T-helper 17 cell (primary cell): ENCODE results near the gene FAM163A. TPM values are rescaled to one million over a fixed set of nuclear protein-coding genes. Genes with fewer than 3 reads are reported as not detected.

Experiments
- ATAC-seq: fragments of 150-1000 bp; cut with Tn5 transposase; 2 replicates; pipeline ENCODE4 v1.10.0; 2021; ENCODE audit warnings: mild to moderate bottlenecking, moderate library complexity
- DNase-seq, 3 donors: peaks; one replicate each; pipeline versions ENCODE4 v3.0.0 to v3.0.0-alpha.2; 2020 to 2021
- H3K9me3 ChIP-seq: one replicate; pipeline ENCODE4 v1.7.0; 2013; ENCODE audit warnings: low read length, mild to moderate bottlenecking; ENCODE audit not compliant: control insufficient read depth, poor library complexity, severe bottlenecking
- H3K27ac Mint-ChIP-seq: one replicate; pipeline ENCODE4 v1.8.0; 2022; ENCODE audit warnings: mild to moderate bottlenecking, moderate library complexity, mixed read lengths
- H3K27me3 Mint-ChIP-seq: one replicate; pipeline ENCODE4 v1.8.0; 2022; ENCODE audit warnings: mixed read lengths
- H3K36me3 Mint-ChIP-seq: one replicate; pipeline ENCODE4 v1.8.0; 2022; ENCODE audit warnings: low read depth, mixed read lengths
- H3K4me1 Mint-ChIP-seq: one replicate; pipeline ENCODE4 v1.8.0; 2022; ENCODE audit warnings: mild to moderate bottlenecking, mixed read lengths
- H3K4me3 Mint-ChIP-seq: one replicate; pipeline ENCODE4 v1.8.0; 2022; ENCODE audit warnings: mild to moderate bottlenecking, moderate library complexity, mixed read lengths
- total RNA-seq, 4 donors: library from RNA in 2 of 4; stranded (reverse) in 2 of 4; gene quantifications; one replicate each; pipeline ENCODE4 v1.2.3 and lab custom pipeline; 2022 to 2026

FAM163A gene
- total RNA-seq, 2 donors from 2014 or later, result 0.10 TPM; not detected in 1

GRCh38 chr1:179731643-179732042, 11.4 kb upstream of the FAM163A start:
- Mint-ChIP-seq H3K4me3 (no peak overlapping the region), H3K36me3 (no peaks in the 10 kb centered on the region)
- no peak for ATAC-seq

GRCh38 chr1:179742291-179742690, 800 bp upstream of the FAM163A start:
- H3K36me3 Mint-ChIP-seq, result no peaks in the 10 kb centered on the region
- ATAC-seq (no peak), DNase-seq (no peak)
- H3K4me1 Mint-ChIP-seq, result peaks cover 8% of the 10 kb centered on the region
- no peak overlapping the region for H3K27ac Mint-ChIP-seq
- H3K9me3 ChIP-seq, result no peaks in the 10 kb centered on the region
- H3K4me3 Mint-ChIP-seq, result peak overlapping the region; percentile 82
- H3K27me3 Mint-ChIP-seq, result peaks cover 81% of the 10 kb centered on the region

More at GRCh38 chr1:179731643-179732042, 11.4 kb upstream of the FAM163A start:
- Mint-ChIP-seq H3K27me3 (peaks cover 41% of the 10 kb centered on the region), H3K27ac (no peak overlapping the region), H3K4me1 (no peaks in the 10 kb centered on the region)
- no peaks in the 10 kb centered on the region for H3K9me3 ChIP-seq
- no peak for DNase-seq

GRCh38 chr1:179743679-179744400, 749 bp downstream of the FAM163A start:
- DNase-seq, result no peak
- no peak overlapping the region for H3K27ac Mint-ChIP-seq
- H3K9me3 ChIP-seq, result no peaks in the 10 kb centered on the region
- no peak overlapping the region for H3K4me3 Mint-ChIP-seq
- no peaks in the 10 kb centered on the region for H3K36me3 Mint-ChIP-seq
- H3K27me3 Mint-ChIP-seq, result peaks cover 76% of the 10 kb centered on the region
- peaks cover 8% of the 10 kb centered on the region for H3K4me1 Mint-ChIP-seq
- ATAC-seq, result peak; percentile 15

GRCh38 chr1:179744401-179745130, 1.5 kb downstream of the FAM163A start:
- peak overlapping the region; percentile 31 for H3K4me3 Mint-ChIP-seq
- no peak for ATAC-seq

GRCh38 chr1:179745131-179745611, 2.1 kb downstream of the FAM163A start:
- H3K27ac Mint-ChIP-seq, result no peak overlapping the region
- no peak overlapping the region for H3K4me3 Mint-ChIP-seq
- H3K4me1 Mint-ChIP-seq, result peaks cover 8% of the 10 kb centered on the region
- no peaks in the 10 kb centered on the region for H3K36me3 Mint-ChIP-seq
- no peak for ATAC-seq
- no peaks in the 10 kb centered on the region for H3K9me3 ChIP-seq
- DNase-seq, result no peak
- peaks cover 62% of the 10 kb centered on the region for H3K27me3 Mint-ChIP-seq

More at GRCh38 chr1:179744401-179745130, 1.5 kb downstream of the FAM163A start:
- H3K4me1 Mint-ChIP-seq, result peaks cover 8% of the 10 kb centered on the region
- no peak for DNase-seq
- no peaks in the 10 kb centered on the region for H3K36me3 Mint-ChIP-seq
- no peak overlapping the region for H3K27ac Mint-ChIP-seq
- H3K9me3 ChIP-seq, result no peaks in the 10 kb centered on the region
- H3K27me3 Mint-ChIP-seq, result peaks cover 68% of the 10 kb centered on the region

- Mint-ChIP-seq H3K27me3 (peaks cover 57% of the 10 kb centered on the region), H3K4me3 (no peak overlapping the region), H3K4me1 (peaks cover 8% of the 10 kb centered on the region), H3K27ac (no peak overlapping the region), H3K36me3 (no peaks in the 10 kb centered on the region)
- DNase-seq (no peak), ATAC-seq (no peak)
- no peaks in the 10 kb centered on the region for H3K9me3 ChIP-seq
Observed at GRCh38 chr1:179745743-179746142, 2.7 kb downstream of the FAM163A start.

GRCh38 chr1:179747611-179748010, 4.5 kb downstream of the FAM163A start:
- H3K27me3 Mint-ChIP-seq, result peaks cover 38% of the 10 kb centered on the region
- H3K36me3 Mint-ChIP-seq, result no peaks in the 10 kb centered on the region
- H3K27ac Mint-ChIP-seq, result no peak overlapping the region
- H3K9me3 ChIP-seq, result no peaks in the 10 kb centered on the region
- peaks cover 4% of the 10 kb centered on the region for H3K4me1 Mint-ChIP-seq
- DNase-seq (no peak), ATAC-seq (no peak)
- H3K4me3 Mint-ChIP-seq, result no peak overlapping the region

- Mint-ChIP-seq H3K4me1 (no peaks in the 10 kb centered on the region), H3K27me3 (peaks cover 34% of the 10 kb centered on the region), H3K27ac (no peak overlapping the region)
Observed at GRCh38 chr1:179748772-179749171, 5.7 kb downstream of the FAM163A start.

GRCh38 chr1:179750630-179751029, 7.5 kb downstream of the FAM163A start:
- H3K4me3 Mint-ChIP-seq, result no peak overlapping the region
- DNase-seq (no peak), ATAC-seq (no peak)
- H3K36me3 Mint-ChIP-seq, result peaks cover 2% of the 10 kb centered on the region
- no peaks in the 10 kb centered on the region for H3K4me1 Mint-ChIP-seq
- no peak overlapping the region for H3K27ac Mint-ChIP-seq
- no peaks in the 10 kb centered on the region for H3K9me3 ChIP-seq
- peaks cover 21% of the 10 kb centered on the region for H3K27me3 Mint-ChIP-seq

More at GRCh38 chr1:179748772-179749171, 5.7 kb downstream of the FAM163A start:
- H3K9me3 ChIP-seq, result no peaks in the 10 kb centered on the region
- Mint-ChIP-seq H3K4me3 (no peak overlapping the region), H3K36me3 (peaks cover 2% of the 10 kb centered on the region)
- DNase-seq, result no peak
- no peak for ATAC-seq

- Mint-ChIP-seq H3K27me3 (no peaks in the 10 kb centered on the region), H3K4me3 (no peak overlapping the region), H3K4me1 (no peaks in the 10 kb centered on the region), H3K27ac (no peak overlapping the region), H3K36me3 (peaks cover 2% of the 10 kb centered on the region)
- ATAC-seq (no peak), DNase-seq (no peak)
- no peaks in the 10 kb centered on the region for H3K9me3 ChIP-seq
Observed at GRCh38 chr1:179753061-179753460, 10.0 kb downstream of the FAM163A start.

- Mint-ChIP-seq H3K27ac (no peak overlapping the region), H3K27me3 (peaks cover 7% of the 10 kb centered on the region), H3K4me1 (no peaks in the 10 kb centered on the region), H3K36me3 (peaks cover 2% of the 10 kb centered on the region), H3K4me3 (no peak overlapping the region)
- ATAC-seq, result no peak
- no peak for DNase-seq
- H3K9me3 ChIP-seq, result no peaks in the 10 kb centered on the region
Observed at GRCh38 chr1:179754041-179754624, 11.0 kb downstream of the FAM163A start.

GRCh38 chr1:179757933-179758332, 14.8 kb downstream of the FAM163A start:
- Mint-ChIP-seq H3K27ac (no peak overlapping the region), H3K36me3 (peaks cover 4% of the 10 kb centered on the region), H3K4me1 (no peaks in the 10 kb centered on the region), H3K27me3 (peaks cover 30% of the 10 kb centered on the region), H3K4me3 (no peak overlapping the region)
- no peaks in the 10 kb centered on the region for H3K9me3 ChIP-seq
- DNase-seq (no peak), ATAC-seq (no peak)

GRCh38 chr1:179760521-179760920, 17.4 kb downstream of the FAM163A start:
- DNase-seq, result no peak
- no peak overlapping the region for H3K27ac Mint-ChIP-seq
- no peak for ATAC-seq
- H3K36me3 Mint-ChIP-seq, result peaks cover 2% of the 10 kb centered on the region
- peaks cover 42% of the 10 kb centered on the region for H3K27me3 Mint-ChIP-seq
- H3K4me3 Mint-ChIP-seq, result no peak overlapping the region
- no peaks in the 10 kb centered on the region for H3K9me3 ChIP-seq
- H3K4me1 Mint-ChIP-seq, result no peaks in the 10 kb centered on the region
